Lower leg skin (tissue), 4 donors: ENCODE measurements around the gene KCTD16. TPM values are rescaled to one million over a fixed set of nuclear protein-coding genes. Genes with fewer than 3 reads are reported as not detected.

Experiments used
- DNase-seq, 2 donors: peaks; one replicate each; pipeline ENCODE4 v3.0.0-alpha.2; 2019; ENCODE audit warnings: low spot score in 2 of 2
- H3K4me3 ChIP-seq: fragments of 200-600 bp; sonication (generic); 2 replicates; pipeline ENCODE4 v1.5.1; 2017; ENCODE audit warnings: mild to moderate bottlenecking, low read depth; ENCODE audit not compliant: poor library complexity, severe bottlenecking
- POLR2A ChIP-seq, 2 donors: fragments of 450-650 bp; IDR thresholded peaks; one replicate each; pipeline ENCODE4 v1.6.1; 2016 to 2017; ENCODE audit warnings: antibody characterized with exemption in 2 of 2, mild to moderate bottlenecking in 1 of 2, moderate library complexity in 1 of 2
- WGBS, 2 donors: methylation state at CpG; one replicate each; pipeline ENCODE4 v1.1.5; 2018; 5-methylcytosine and 5-hydroxymethylcytosine counted together
- intact Hi-C: fragments of 100-400 bp; cut with DNase I; formaldehyde crosslinking; loops from one replicate; pipeline ENCODE4 v1.15.0; 2023; ENCODE audit warnings: low total_unique reads
- total RNA-seq, 4 donors: library from RNA; depleted of rRNA; stranded (reverse); fragments of >200 nt; gene quantifications; one replicate each; pipeline ENCODE4 v1.1.0, GENCODE V29; 2016
- TF ChIP-seq, protein P1 (sequence below), 3 donors: fragments of 450-650 bp; IDR thresholded peaks; one replicate each; pipeline ENCODE4 v1.5.1; 2016; ENCODE audit warnings: antibody characterized with exemption in 3 of 3, mild to moderate bottlenecking in 3 of 3, moderate library complexity in 2 of 3

KCTD16 gene
- total RNA-seq = not detected

DNA sequence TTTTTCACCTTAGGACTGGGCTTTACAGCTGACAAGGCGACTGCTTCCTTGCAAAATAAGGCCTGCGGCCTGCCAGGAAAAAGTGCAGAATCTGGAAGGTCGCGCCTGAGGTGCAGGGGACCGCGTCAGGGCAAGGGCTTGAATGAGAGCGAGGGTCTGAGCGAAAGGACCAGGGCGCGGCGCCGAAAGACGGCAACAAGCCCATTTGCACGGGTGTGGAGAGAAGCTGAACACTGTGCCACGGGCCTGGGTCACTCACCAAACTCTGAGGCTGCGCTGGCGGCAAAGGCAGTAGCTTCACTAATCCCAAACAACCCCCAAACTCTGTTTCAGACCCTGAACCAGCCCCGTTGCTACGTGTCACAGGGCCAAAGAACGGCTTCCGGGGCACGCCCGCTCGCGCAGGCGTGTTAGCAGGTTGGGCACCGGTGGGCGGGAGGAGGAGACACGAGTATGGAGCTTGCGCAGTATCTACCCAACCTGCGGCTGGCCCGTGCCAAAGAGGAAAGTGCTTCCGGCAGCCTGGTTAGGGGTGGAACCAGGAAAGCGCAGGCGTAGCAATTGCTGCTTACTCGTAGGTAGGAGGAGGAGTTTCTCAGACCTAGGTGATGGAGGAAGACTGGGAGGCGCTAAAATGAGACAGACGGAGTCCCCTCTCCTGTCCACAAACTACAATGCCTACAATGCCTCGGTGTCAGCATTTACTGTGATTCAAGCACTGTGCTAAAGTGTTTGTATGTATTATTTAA, at the start of gene KCTD16, which contains the start of gene YIPF5:
TSS of gene KCTD16 (plus strand) at position 598 of the 749 bp plus-strand sequence.
TSS of gene YIPF5 (minus strand) at position 384 of the 749 bp plus-strand sequence. CDS start 704 bp downstream, outside the sequence.
- TF ChIP-seq, protein P1, sequence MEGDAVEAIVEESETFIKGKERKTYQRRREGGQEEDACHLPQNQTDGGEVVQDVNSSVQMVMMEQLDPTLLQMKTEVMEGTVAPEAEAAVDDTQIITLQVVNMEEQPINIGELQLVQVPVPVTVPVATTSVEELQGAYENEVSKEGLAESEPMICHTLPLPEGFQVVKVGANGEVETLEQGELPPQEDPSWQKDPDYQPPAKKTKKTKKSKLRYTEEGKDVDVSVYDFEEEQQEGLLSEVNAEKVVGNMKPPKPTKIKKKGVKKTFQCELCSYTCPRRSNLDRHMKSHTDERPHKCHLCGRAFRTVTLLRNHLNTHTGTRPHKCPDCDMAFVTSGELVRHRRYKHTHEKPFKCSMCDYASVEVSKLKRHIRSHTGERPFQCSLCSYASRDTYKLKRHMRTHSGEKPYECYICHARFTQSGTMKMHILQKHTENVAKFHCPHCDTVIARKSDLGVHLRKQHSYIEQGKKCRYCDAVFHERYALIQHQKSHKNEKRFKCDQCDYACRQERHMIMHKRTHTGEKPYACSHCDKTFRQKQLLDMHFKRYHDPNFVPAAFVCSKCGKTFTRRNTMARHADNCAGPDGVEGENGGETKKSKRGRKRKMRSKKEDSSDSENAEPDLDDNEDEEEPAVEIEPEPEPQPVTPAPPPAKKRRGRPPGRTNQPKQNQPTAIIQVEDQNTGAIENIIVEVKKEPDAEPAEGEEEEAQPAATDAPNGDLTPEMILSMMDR (IDR thresholded peaks at IDR 0.05) = no peak
- no peak for TF ChIP-seq POLR2A (IDR thresholded peaks at IDR 0.05)
- 0 to 1% methylated on average over 36 to 39 of the region's 39 CpGs for WGBS, 2 donors
- intact Hi-C loops = no loop called here
- peak within 1 kb of the TSS; percentile 79 for H3K4me3 ChIP-seq
- DNase-seq = peak; percentile 95 to 98

- TF ChIP-seq, protein P1 (IDR thresholded peaks at IDR 0.05) = no peak
- no peak for TF ChIP-seq POLR2A (IDR thresholded peaks at IDR 0.05)
- intact Hi-C loops = no loop called here
- H3K4me3 ChIP-seq = no peak overlapping the region
- 59 to 69% methylated on average over 1 of the region's 1 CpG for WGBS, 2 donors
- no peak for DNase-seq
Observed at GRCh38 chr5:144121577-144121976, 49.1 kb upstream of the KCTD16 start.

DNA sequence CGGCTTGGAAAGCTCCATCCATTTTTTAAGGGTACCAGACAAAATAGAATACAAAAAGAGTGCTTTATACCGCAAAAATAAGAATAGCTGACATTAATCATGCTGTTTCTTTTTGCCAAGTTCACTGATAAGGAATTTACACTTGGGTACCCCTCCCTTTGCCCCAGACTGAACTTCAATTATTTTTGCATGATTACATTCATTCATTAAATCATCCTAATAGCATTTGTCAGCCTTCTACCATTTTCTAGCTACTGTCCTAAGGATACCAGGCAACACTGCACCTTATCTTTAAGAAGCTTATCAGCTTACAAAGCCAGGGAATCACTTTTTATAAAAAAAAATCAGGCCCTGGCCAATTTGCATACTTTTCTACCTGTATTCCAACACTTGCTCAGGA, 48.6 kb upstream of the KCTD16 start:
- intact Hi-C loops = no loop called here
- no peak for DNase-seq
- H3K4me3 ChIP-seq = no peak overlapping the region
- TF ChIP-seq, protein P1 (IDR thresholded peaks at IDR 0.05) = no peak
- TF ChIP-seq POLR2A (IDR thresholded peaks at IDR 0.05) = no peak
- WGBS, 2 donors = 58 to 70% methylated on average over 2 of the region's 2 CpGs

DNA sequence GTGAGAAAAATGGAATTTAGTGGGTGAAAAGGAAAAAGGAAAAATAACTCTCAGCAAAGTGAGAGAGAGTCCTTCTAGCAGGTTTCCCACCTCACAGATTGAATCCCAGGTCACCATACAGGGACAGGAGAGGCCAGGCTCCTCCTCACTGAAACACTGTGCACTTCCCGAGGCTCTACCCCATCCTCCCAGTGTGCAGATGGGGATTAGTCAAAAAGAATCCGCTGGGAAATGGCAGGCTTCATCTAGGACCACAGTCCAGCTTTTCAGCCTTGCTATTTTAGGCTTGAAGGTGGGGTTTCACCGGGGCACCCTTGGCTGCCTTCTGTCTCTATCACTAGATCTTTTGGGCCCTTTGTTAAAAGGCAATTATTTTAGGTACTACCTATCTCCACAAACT, 48.0 kb upstream of the KCTD16 start:
- no peak for DNase-seq
- WGBS, 2 donors = 69 to 71% methylated on average over 3 of the region's 3 CpGs
- intact Hi-C loops = no loop called here
- no peak for TF ChIP-seq POLR2A (IDR thresholded peaks at IDR 0.05)
- TF ChIP-seq, protein P1 (IDR thresholded peaks at IDR 0.05) = no peak
- no peak overlapping the region for H3K4me3 ChIP-seq

DNA sequence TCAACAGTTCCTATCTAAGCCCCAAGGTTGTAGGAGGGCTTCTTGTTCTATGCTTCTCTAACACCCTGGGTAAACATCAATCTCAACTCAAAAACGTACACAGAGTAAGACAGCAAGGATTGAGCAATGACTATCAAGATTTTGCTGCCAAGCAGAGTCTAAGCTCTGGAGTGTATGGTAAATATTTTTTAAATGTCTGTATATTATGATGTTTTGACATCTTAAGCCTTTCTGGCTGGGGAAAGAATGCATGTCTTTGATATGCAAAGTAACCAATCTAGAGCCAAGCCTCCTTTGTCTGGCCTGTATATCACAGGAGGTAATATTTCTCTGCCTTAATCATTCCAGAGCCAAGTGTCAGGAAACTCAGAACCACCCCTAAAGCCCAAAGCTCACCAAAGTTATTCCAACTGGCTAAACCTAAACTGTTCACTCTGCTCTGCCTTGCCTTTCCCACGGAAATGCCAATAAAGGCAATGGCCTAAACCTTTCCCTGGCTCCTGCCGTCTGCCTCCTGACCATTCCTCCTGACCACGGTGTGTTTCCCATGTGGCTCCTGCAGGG, 45.4 kb upstream of the KCTD16 start:
- intact Hi-C loops = no loop called here
- no peak for DNase-seq
- no peak overlapping the region for H3K4me3 ChIP-seq
- TF ChIP-seq POLR2A (IDR thresholded peaks at IDR 0.05) = no peak
- TF ChIP-seq, protein P1 (IDR thresholded peaks at IDR 0.05) = no peak
- WGBS, 2 donors = 51 to 55% methylated on average over 4 of the region's 4 CpGs
